NT2/D1 (cell line): ENCODE data around the gene CTSO.

Experiments
- SUZ12 ChIP-seq: IDR thresholded peaks from 2 replicates; pipeline ENCODE4 v1.6.1; 2011; ENCODE audit not compliant: insufficient read length, insufficient read depth; ENCODE audit errors: extremely low read depth
- YY1 ChIP-seq: IDR thresholded peaks from 2 replicates; pipeline ENCODE4 v1.6.1; 2011; ENCODE audit not compliant: insufficient read length, insufficient read depth
- ZNF274 ChIP-seq: IDR thresholded peaks from 2 replicates; pipeline ENCODE4 v1.6.1; 2011; ENCODE audit warnings: mild to moderate bottlenecking, low read depth, low read length

DNA sequence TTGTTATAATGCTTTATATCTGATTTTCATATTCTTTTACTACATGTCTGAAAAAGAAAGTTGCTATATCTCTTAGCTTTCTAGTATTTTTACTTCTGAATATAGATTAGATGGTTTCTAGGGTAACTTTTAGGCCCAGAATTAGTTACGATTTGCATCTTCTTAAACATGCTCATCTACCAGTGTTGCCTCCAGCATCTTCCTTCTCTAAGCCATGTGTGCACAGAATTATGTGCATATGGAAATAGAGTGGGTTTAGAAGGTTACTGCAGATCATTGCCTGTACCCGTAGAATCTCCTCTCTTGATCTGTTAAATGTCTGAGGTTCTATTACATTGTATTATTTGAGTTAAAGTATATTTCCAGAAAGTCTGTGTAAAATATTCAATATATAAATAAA, 52.7 kb downstream of the CTSO start:
- no peak for TF ChIP-seq ZNF274
- TF ChIP-seq YY1 = no peak
- TF ChIP-seq SUZ12 = no peak
